GM21723 (cell line): ENCODE measurements around the gene CXCL13.
"Not testable (repeated sequence)": the region's sequence is repeated elsewhere in the genome, so short reads cannot be mapped to it uniquely, and the experiment has no call there.

Experiments
- ATAC-seq: cut with Tn5 transposase; IDR thresholded peaks from one replicate; pipeline ENCODE4 v1.9.1; 2021; ENCODE audit warnings: mild to moderate bottlenecking, moderate library complexity; ENCODE audit not compliant: unreplicated experiment

CXCL13 gene

GRCh38 chr4:77600521-77601451 is 4.8 kb upstream of the CXCL13 start:
- peak; percentile 76 for ATAC-seq

- peak; percentile 49 for ATAC-seq
Observed at GRCh38 chr4:77601614-77602187, 3.9 kb upstream of the CXCL13 start.

GRCh38 chr4:77613267-77613666 is 7.6 kb downstream of the CXCL13 start:
- ATAC-seq, result no peak

GRCh38 chr4:77615153-77615552 is 9.5 kb downstream of the CXCL13 start:
- no peak for ATAC-seq

- no peak for ATAC-seq
Observed at GRCh38 chr4:77617203-77617602, 11.6 kb downstream of the CXCL13 start.

GRCh38 chr4:77618383-77619241 is 13.0 kb downstream of the CXCL13 start:
- peak; percentile 95 for ATAC-seq

- no peak for ATAC-seq
Observed at GRCh38 chr4:77619408-77619807, 13.8 kb downstream of the CXCL13 start.

GRCh38 chr4:77621254-77621653 is 15.6 kb downstream of the CXCL13 start:
- ATAC-seq, result no peak

- ATAC-seq, result no peak
Observed at GRCh38 chr4:77623091-77623490, 17.5 kb downstream of the CXCL13 start.

- no peak for ATAC-seq
Observed at GRCh38 chr4:77624213-77624612, 18.6 kb downstream of the CXCL13 start.

GRCh38 chr4:77625485-77625884 is 19.9 kb downstream of the CXCL13 start:
- ATAC-seq, result no peak

- ATAC-seq, result peak; percentile 94
Observed at GRCh38 chr4:77629885-77630284, 24.3 kb downstream of the CXCL13 start.

- ATAC-seq, result no peak
Observed at GRCh38 chr4:77631276-77631675, 25.7 kb downstream of the CXCL13 start.

GRCh38 chr4:77634132-77634785 is 28.6 kb downstream of the CXCL13 start:
- ATAC-seq, result no peak

GRCh38 chr4:77635246-77635645 is 29.6 kb downstream of the CXCL13 start:
- no peak for ATAC-seq

- ATAC-seq, result no peak
Observed at GRCh38 chr4:77635876-77636275, 30.3 kb downstream of the CXCL13 start.

- ATAC-seq, result no peak
Observed at GRCh38 chr4:77636902-77637301, 31.3 kb downstream of the CXCL13 start.

GRCh38 chr4:77644069-77644468 is 38.4 kb downstream of the CXCL13 start:
- not testable (repeated sequence) for ATAC-seq

GRCh38 chr4:77650787-77651186 is 45.2 kb downstream of the CXCL13 start:
- no peak for ATAC-seq

- no peak for ATAC-seq
Observed at GRCh38 chr4:77651820-77652219, 46.2 kb downstream of the CXCL13 start.
